HUES6 (cell line): ENCODE data around the gene ISL2.

Experiments
- H3K27ac ChIP-seq: 2 replicates; pipeline ENCODE4 v1.7.0; 2013; ENCODE audit warnings: low read depth, mild to moderate bottlenecking, low read length, inconsistent platforms
- H3K27me3 ChIP-seq: 2 replicates; pipeline ENCODE4 v1.6.1; 2013; ENCODE audit warnings: low read length; ENCODE audit not compliant: control insufficient read depth, insufficient read depth
- H3K36me3 ChIP-seq: 2 replicates; pipeline ENCODE4 v1.6.1; 2013; ENCODE audit warnings: low read length; ENCODE audit not compliant: control insufficient read depth, insufficient read depth
- H3K4me1 ChIP-seq: 2 replicates; pipeline ENCODE4 v1.6.1; 2013; ENCODE audit warnings: low read length; ENCODE audit not compliant: control insufficient read depth, insufficient read depth
- H3K4me3 ChIP-seq: 2 replicates; pipeline ENCODE4 v1.5.1; 2013; ENCODE audit warnings: low read depth, low read length
- H3K9ac ChIP-seq: one replicate; pipeline ENCODE4 v1.6.1; 2013; ENCODE audit warnings: mild to moderate bottlenecking, low read length
- H3K9me3 ChIP-seq: 2 replicates; pipeline ENCODE4 v1.6.1; 2013; ENCODE audit warnings: low read depth, low read length; ENCODE audit not compliant: control insufficient read depth, insufficient read depth

ISL2 gene

GRCh38 chr15:76382987-76383728, 46.6 kb downstream of the ISL2 start:
- H3K9ac ChIP-seq, result no peak overlapping the region
- H3K36me3 ChIP-seq, result no peaks in the 10 kb centered on the region
- H3K27me3 ChIP-seq, result no peaks in the 10 kb centered on the region
- H3K4me1 ChIP-seq, result no peaks in the 10 kb centered on the region
- H3K27ac ChIP-seq, result no peak overlapping the region
- no peak overlapping the region for H3K4me3 ChIP-seq
- no peaks in the 10 kb centered on the region for H3K9me3 ChIP-seq

- Histone ChIP-seq H3K27ac (no peak overlapping the region), H3K27me3 (no peaks in the 10 kb centered on the region), H3K36me3 (no peaks in the 10 kb centered on the region), H3K9me3 (no peaks in the 10 kb centered on the region), H3K9ac (no peak overlapping the region), H3K4me3 (no peak overlapping the region), H3K4me1 (no peaks in the 10 kb centered on the region)
These were observed 47.8 kb downstream of the ISL2 start for GRCh38 chr15:76384409-76384808.

- H3K4me1 ChIP-seq, result no peaks in the 10 kb centered on the region
- H3K9ac ChIP-seq, result no peak overlapping the region
- no peak overlapping the region for H3K4me3 ChIP-seq
- H3K27me3 ChIP-seq, result no peaks in the 10 kb centered on the region
- no peak overlapping the region for H3K27ac ChIP-seq
- no peaks in the 10 kb centered on the region for H3K36me3 ChIP-seq
- no peaks in the 10 kb centered on the region for H3K9me3 ChIP-seq
These were observed 49.6 kb downstream of the ISL2 start for GRCh38 chr15:76386178-76386577.

- Histone ChIP-seq H3K27ac (no peak overlapping the region), H3K9me3 (no peaks in the 10 kb centered on the region), H3K36me3 (no peaks in the 10 kb centered on the region), H3K4me1 (no peaks in the 10 kb centered on the region), H3K4me3 (no peak overlapping the region), H3K9ac (no peak overlapping the region), H3K27me3 (no peaks in the 10 kb centered on the region)
These were observed 50.4 kb downstream of the ISL2 start for GRCh38 chr15:76386926-76387325.

GRCh38 chr15:76390571-76390970, 54.0 kb downstream of the ISL2 start:
- no peaks in the 10 kb centered on the region for H3K36me3 ChIP-seq
- no peak overlapping the region for H3K27ac ChIP-seq
- H3K9ac ChIP-seq, result no peak overlapping the region
- no peaks in the 10 kb centered on the region for H3K9me3 ChIP-seq
- no peaks in the 10 kb centered on the region for H3K4me1 ChIP-seq
- no peaks in the 10 kb centered on the region for H3K27me3 ChIP-seq
- H3K4me3 ChIP-seq, result no peak overlapping the region

- Histone ChIP-seq H3K27me3 (no peaks in the 10 kb centered on the region), H3K9me3 (no peaks in the 10 kb centered on the region), H3K9ac (no peak overlapping the region), H3K4me1 (no peaks in the 10 kb centered on the region), H3K27ac (no peak overlapping the region), H3K36me3 (no peaks in the 10 kb centered on the region), H3K4me3 (no peak overlapping the region)
These were observed 54.7 kb downstream of the ISL2 start for GRCh38 chr15:76391309-76391708.

- no peak overlapping the region for H3K9ac ChIP-seq
- H3K4me3 ChIP-seq, result no peak overlapping the region
- no peaks in the 10 kb centered on the region for H3K27me3 ChIP-seq
- H3K36me3 ChIP-seq, result no peaks in the 10 kb centered on the region
- H3K9me3 ChIP-seq, result no peaks in the 10 kb centered on the region
- H3K4me1 ChIP-seq, result no peaks in the 10 kb centered on the region
- no peak overlapping the region for H3K27ac ChIP-seq
These were observed 55.3 kb downstream of the ISL2 start for GRCh38 chr15:76391847-76392246.
